HG03354 (cell line): ENCODE measurements around the gene LRRC25.

Experiments used
- ATAC-seq: cut with Tn5 transposase; IDR thresholded peaks from one replicate; pipeline ENCODE4 v1.9.1; 2021; ENCODE audit warnings: mild to moderate bottlenecking; ENCODE audit not compliant: unreplicated experiment, poor library complexity, severe bottlenecking

Gene LRRC25

GRCh38 chr19:18397242-18398202, at the start of gene LRRC25:
Gene LRRC25 (minus strand): TSS chr19:18397622. CDS start chr19:18396963, 659 bp downstream.
- no peak for ATAC-seq

- ATAC-seq: no peak
These were observed 49.5 kb upstream of the LRRC25 start for GRCh38 chr19:18446811-18447359.

- ATAC-seq: no peak
These were observed 48.9 kb upstream of the LRRC25 start for GRCh38 chr19:18446145-18446810.

DNA sequence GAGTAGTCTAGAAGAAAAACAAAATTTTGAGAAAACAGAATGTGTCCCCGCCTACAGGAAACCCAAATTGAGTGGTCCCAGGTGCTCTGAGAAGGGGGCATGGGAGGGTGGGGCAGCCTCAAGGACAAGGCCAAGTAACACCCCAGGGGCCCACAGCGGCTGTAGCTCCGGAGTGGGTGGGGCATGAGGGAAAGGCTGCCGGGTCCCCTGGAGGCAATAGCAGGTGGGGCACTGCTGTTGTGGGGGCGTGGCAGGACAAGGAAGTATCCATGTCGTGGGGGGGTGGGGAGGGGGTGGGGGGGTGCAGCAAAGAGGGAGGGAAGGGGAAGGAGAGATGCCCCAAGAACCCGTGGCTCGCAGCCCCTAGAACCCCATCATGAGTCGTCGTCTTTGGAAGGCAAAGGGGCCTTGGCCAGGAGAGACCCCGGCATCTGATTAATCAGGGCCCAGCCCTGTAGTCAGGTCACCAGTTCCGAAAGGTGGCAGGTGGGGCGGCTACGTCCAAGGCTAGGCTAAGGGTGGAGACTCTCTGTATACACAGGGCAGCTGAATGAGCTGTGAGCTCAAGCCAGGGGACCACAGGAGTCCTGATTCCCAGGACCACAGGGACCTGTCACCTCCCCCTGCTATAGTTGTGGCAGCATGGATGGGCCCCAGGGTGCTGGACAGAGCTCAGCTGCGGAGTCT, 48.0 kb upstream of the LRRC25 start:
- ATAC-seq: no peak

DNA sequence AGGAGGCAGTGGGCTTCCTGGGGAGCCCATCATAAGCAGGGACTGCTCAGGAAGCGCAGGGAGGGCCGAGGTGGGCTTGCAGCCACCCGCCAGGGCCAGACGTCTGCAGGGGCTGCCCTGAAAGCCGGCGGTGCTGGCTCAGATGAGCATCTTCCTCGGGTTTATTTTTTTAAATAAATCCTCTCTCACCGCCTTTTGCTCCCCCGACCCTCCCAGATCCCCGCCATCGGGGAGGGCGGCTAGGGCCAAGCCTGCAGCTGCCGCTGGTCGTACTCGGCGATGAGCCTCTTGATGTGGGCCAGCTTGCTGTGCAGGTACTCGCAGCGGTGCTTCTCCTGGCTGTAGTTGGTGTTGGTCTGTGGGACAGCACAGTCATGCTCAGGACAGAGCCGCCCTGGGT, 47.1 kb upstream of the LRRC25 start:
- ATAC-seq: no peak

GRCh38 chr19:18443831-18444230, 46.4 kb upstream of the LRRC25 start:
- ATAC-seq: no peak

- ATAC-seq: no peak
These were observed 46.0 kb upstream of the LRRC25 start for GRCh38 chr19:18443406-18443805.

DNA sequence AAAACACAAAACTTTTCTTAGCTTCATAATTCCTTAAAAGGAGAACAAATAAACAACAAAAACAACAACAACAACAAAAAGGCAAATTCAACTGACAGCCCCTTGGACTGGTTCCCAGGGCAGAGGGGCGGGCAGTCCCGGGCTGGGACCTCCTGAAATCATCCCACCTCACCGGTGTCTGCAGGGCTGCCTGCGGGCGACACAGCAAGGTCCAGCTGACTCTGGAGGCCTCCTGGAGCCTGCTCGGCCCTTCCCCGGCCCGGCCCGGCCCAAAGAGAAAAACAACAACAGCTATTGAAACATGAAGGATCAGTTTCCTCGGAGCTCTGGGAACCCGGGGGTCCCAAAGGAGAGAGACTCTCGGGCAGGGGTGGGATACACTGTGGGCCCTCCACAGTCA, 45.5 kb upstream of the LRRC25 start:
- ATAC-seq: no peak

GRCh38 chr19:18441804-18442788, 44.7 kb upstream of the LRRC25 start:
- no peak for ATAC-seq

GRCh38 chr19:18440936-18441803, 43.7 kb upstream of the LRRC25 start:
- ATAC-seq: no peak

- no peak for ATAC-seq
These were observed 43.0 kb upstream of the LRRC25 start for GRCh38 chr19:18440415-18440877.

DNA sequence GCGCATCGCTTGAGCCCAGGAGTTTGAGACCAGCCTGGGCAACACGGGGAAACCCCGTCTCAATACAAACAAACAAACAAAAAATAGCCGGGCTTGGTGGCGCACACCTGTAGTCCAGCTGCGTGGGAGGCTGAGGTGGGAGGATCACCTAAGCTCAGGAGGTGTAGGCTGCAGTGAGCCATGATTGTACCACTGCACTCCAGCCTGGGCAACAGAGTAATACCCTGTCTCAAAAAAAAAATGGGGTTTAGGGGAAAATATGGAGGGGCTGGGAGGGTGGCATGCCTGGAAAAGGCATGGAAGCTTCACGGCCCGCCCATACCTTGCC, 42.5 kb upstream of the LRRC25 start:
- ATAC-seq: no peak

GRCh38 chr19:18439025-18439909, 41.8 kb upstream of the LRRC25 start:
- no peak for ATAC-seq

DNA sequence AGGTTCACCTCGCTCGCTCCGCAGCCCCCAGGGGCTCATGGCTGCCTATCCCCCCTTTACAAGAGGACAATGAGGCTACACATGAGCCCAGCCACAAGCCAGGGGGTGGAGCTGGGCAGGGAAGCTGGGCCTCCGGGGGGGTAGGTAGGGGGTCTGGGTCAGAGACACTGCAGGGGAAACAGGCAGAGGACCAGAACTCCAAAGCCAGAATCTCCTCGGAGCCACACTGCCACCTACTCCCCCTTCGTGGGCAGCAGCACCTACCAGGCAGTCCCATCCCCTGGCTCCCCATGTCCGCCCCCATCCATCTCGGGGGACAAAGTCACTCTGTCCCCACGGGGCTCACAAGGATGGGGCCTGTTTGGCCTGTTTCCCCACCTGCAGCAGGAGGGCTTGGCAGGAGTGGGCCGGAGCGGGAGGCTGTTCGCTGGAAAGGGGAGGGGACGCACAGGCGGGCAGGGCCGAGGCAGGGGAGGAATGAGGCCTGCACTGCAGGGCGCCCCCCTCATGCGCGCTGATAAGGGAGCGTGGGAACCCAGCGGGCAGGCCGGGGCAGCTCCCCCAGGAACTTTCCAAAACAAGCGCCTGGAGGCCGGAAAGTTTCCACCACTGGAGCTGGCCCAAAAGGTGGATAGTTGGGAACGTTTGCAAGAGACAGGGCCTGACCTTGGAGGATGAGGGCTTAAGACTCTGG, 41.1 kb upstream of the LRRC25 start:
- ATAC-seq: no peak

DNA sequence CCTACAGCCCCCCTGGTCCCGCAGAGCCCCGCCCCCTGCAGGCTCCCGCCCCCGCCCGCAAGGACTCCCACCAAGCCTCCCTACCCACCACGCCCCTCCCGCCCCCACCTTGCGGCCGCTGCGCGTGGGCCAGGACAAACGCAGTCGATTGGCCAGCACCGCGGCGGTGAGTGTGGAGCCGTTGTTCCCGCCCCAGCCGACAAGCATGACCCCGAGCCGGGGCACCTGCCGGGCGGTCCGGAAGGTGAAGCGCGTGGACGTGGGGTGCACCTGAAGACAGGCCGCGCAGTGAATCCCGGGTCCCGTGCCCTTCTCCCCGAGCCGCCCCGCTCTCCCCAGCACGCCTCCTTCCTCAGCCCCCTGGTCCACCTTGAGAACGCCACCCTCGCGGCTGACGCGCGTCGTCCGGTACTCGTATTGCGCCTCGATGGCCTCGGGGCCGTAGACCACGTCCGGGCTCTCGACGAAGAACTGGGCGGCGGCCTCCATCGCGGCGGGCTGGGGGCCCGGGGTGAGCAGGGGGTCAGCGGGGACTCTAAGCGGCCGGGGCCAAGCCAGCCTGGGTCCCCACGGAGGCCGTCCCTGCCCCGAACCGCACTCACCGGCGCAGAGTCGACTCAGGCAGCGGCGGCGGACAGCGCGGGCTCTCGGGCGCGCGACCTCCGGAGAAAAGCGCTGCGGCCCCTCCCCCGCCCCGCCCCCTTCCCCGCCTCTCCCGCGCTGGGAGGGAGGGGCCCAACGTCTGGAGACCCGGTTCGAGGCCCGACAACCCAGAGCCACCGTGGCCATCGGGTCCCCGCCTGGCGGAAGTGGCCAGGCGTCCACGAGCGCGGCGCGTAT, 40.3 kb upstream of the LRRC25 start, which contains the start of gene ISYNA1:
ISYNA1 (minus strand) TSS at position 643 of the 840 bp plus-strand sequence; CDS start at position 489, 154 bp downstream.
- no peak for ATAC-seq
